Tibial artery (tissue), 4 donors: ENCODE results near the gene SRCIN1.

ENCODE experiments used
- DNase-seq, 2 donors: peaks; one replicate each; pipeline ENCODE4 v3.0.0-alpha.2; 2019
- H3K27ac ChIP-seq, 2 donors: fragments of 200-600 bp; sonication (generic) in 1 of 2; 1 replicate in 1 of 2; 2 replicates in 1 of 2; pipeline ENCODE4 v1.5.1; 2018 to 2019; ENCODE audit warnings: mild to moderate bottlenecking in 1 of 2
- H3K27me3 ChIP-seq, 2 donors: fragments of 200-600 bp; sonication (generic) in 1 of 2; one replicate each; pipeline versions ENCODE4 v1.5.1 to v1.6.0; 2016 to 2019
- H3K36me3 ChIP-seq, 3 donors: fragments of 200-600 bp; sonication (generic) in 2 of 3; one replicate each; pipeline ENCODE4 v1.5.1; 2016 to 2019; ENCODE audit warnings: mild to moderate bottlenecking in 2 of 3
- H3K4me1 ChIP-seq, 4 donors: fragments of 200-600 bp; sonication (generic) in 2 of 4; 1 replicate in 3 of 4; 2 replicates in 1 of 4; pipeline ENCODE4 v1.5.1; 2016 to 2019
- H3K4me3 ChIP-seq, 2 donors: fragments of 200-600 bp; sonication (generic) in 1 of 2; 1 replicate in 1 of 2; 2 replicates in 1 of 2; pipeline ENCODE4 v1.5.1; 2018 to 2019; ENCODE audit warnings: mild to moderate bottlenecking in 2 of 2
- H3K9me3 ChIP-seq, 3 donors: fragments of 200-600 bp; sonication (generic) in 1 of 3; one replicate each; pipeline ENCODE4 v1.5.1; 2016 to 2019
- CTCF ChIP-seq, 2 experiments: fragments of 200-600 bp in 1 of 2; fragments of 450-650 bp in 1 of 2; IDR thresholded peaks; one replicate each; pipeline ENCODE4 v1.5.1; 2017 to 2019; ENCODE audit warnings: antibody characterized with exemption in 2 of 2, mild to moderate bottlenecking in 1 of 2, moderate library complexity in 1 of 2
- intact Hi-C: fragments of 100-400 bp; cut with DNase I; formaldehyde crosslinking; loops from one replicate; pipeline ENCODE4 v1.15.0; 2023; ENCODE audit warnings: low total_unique reads

SRCIN1 gene

GRCh38 chr17:38541281-38541680 lies 64.5 kb downstream of the SRCIN1 start:
- no peaks in the 10 kb centered on the region for H3K9me3 ChIP-seq
- intact Hi-C loops, result no loop called here
- H3K4me1 ChIP-seq, result no peaks in the 10 kb centered on the region
- DNase-seq, result no peak
- no peak overlapping the region for H3K27ac ChIP-seq
- TF ChIP-seq CTCF (IDR thresholded peaks at IDR 0.05), result no peak
- H3K4me3 ChIP-seq, result no peak overlapping the region
- H3K27me3 ChIP-seq, result peaks cover 0 to 77% of the 10 kb centered on the region in 2 donors
- no peaks in the 10 kb centered on the region for H3K36me3 ChIP-seq

DNA sequence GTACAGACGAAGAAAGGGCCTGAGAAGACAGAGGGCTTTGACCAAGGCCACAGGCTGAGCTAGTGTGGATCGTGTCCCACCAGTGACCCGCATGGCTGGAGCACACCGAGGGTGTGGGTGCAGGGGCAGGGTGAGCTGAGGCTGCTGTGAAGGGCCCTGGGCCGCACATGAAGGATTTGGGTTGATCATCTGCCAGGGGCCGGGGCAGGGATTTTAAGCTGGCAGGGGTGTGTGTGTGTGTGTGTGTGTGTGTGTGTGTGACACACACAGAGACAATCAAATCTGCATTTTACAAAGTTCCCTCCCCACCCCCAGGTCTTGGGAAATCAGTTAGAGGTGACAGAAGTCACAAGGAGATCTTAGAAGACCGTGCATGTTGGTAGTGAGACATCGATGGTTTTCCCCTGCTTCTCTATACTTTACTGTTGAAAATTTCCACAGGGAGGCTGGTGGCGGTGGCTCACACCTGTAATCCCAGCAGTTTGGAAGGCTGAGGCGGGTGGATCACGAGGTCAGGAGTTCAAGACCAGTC lies 65.2 kb downstream of the SRCIN1 start:
- no peak for DNase-seq
- Histone ChIP-seq H3K4me3 (no peak overlapping the region), H3K9me3 (no peaks in the 10 kb centered on the region), H3K27me3 (peaks cover 0 to 81% of the 10 kb centered on the region in 2 donors), H3K27ac (no peak overlapping the region), H3K36me3 (no peaks in the 10 kb centered on the region), H3K4me1 (no peaks in the 10 kb centered on the region)
- TF ChIP-seq CTCF (IDR thresholded peaks at IDR 0.05), result no peak
- intact Hi-C loops, result no loop called here

DNA sequence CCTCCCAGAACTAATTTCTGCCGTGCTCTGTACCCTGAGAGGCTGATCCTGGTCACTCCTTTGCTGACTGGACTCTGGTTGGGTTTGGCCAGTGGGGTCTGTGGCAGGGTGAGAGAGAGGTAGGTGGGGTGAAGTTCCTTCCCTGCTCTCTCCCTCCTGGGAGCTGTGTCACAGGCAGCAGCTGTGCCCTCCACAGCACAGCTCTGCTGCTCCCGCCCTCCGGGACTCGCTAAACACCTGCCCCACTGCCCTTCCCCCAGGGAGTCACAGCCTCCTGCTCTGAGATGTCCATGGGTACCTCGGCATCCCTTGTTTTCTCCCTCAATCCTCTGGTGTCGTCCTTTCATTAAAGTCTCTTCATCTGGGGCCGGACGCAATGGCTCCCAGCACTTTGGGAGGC lies 66.4 kb downstream of the SRCIN1 start:
- H3K36me3 ChIP-seq, result no peaks in the 10 kb centered on the region
- no peaks in the 10 kb centered on the region for H3K9me3 ChIP-seq
- DNase-seq, result no peak
- TF ChIP-seq CTCF (IDR thresholded peaks at IDR 0.05), result no peak
- H3K27ac ChIP-seq, result no peak overlapping the region
- no peaks in the 10 kb centered on the region for H3K4me1 ChIP-seq
- H3K27me3 ChIP-seq, result peaks cover 0 to 78% of the 10 kb centered on the region in 2 donors
- intact Hi-C loops, result no loop called here
- H3K4me3 ChIP-seq, result no peak overlapping the region

DNA sequence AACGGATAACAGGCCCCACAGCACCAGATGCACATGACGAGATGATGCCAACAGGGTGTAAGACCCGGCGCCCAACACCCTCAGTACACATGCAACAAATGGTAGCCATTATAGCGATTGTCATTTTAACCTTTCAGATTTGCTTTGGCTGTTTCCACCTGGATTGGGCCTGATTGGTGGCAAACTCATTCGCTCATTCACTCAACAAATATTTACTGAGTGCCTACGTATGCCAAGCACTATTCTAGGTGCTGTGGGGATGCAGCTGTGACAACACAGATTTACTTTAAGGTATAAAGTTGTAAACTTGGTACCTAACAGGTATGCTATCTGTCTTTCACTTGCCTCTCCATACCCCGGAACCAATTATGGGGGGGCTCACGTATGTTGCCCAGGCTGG lies 66.8 kb downstream of the SRCIN1 start:
- Histone ChIP-seq H3K36me3 (no peaks in the 10 kb centered on the region), H3K27ac (no peak overlapping the region), H3K4me3 (no peak overlapping the region), H3K4me1 (no peaks in the 10 kb centered on the region), H3K9me3 (no peaks in the 10 kb centered on the region), H3K27me3 (peaks cover 0 to 78% of the 10 kb centered on the region in 2 donors)
- TF ChIP-seq CTCF (IDR thresholded peaks at IDR 0.05), result no peak
- DNase-seq, result no peak
- intact Hi-C loops, result no loop called here

- DNase-seq, result no peak
- H3K27ac ChIP-seq, result no peak overlapping the region
- no peaks in the 10 kb centered on the region for H3K4me1 ChIP-seq
- H3K9me3 ChIP-seq, result no peaks in the 10 kb centered on the region
- no peaks in the 10 kb centered on the region for H3K36me3 ChIP-seq
- no peak for TF ChIP-seq CTCF (IDR thresholded peaks at IDR 0.05)
- no peak overlapping the region for H3K4me3 ChIP-seq
- peaks cover 0 to 78% of the 10 kb centered on the region in 2 donors for H3K27me3 ChIP-seq
- intact Hi-C loops, result no loop called here
Measured at GRCh38 chr17:38536661-38537060, 69.1 kb downstream of the SRCIN1 start.

DNA sequence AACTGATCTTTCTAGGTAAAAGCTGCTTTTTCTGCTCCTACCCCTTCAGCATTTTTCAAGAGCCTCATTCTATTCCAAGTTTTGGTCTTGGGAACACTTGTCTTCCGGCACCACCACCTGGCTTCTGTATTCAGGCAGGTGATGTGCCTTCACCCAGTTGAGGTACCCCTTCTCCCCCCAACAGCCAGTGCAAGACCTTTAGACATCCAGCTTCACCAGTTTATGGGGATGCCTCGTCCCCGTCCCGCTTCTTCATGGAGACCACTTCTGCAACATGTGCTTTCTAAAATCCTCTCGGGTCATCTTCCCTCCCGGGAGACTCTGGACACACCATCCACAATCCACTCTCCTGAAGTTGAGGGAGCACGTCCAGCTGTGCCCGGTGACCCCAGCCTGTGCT lies 69.9 kb downstream of the SRCIN1 start:
- no peak overlapping the region for H3K4me3 ChIP-seq
- intact Hi-C loops, result no loop called here
- H3K27ac ChIP-seq, result no peak overlapping the region
- H3K9me3 ChIP-seq, result no peaks in the 10 kb centered on the region
- no peak for TF ChIP-seq CTCF (IDR thresholded peaks at IDR 0.05)
- no peaks in the 10 kb centered on the region for H3K36me3 ChIP-seq
- peaks cover 0 to 77% of the 10 kb centered on the region in 2 donors for H3K27me3 ChIP-seq
- no peak for DNase-seq
- no peaks in the 10 kb centered on the region for H3K4me1 ChIP-seq
